Aorta (tissue), 5 donors: ENCODE data around the gene TMEM63A. TPM values are rescaled to one million over a fixed set of nuclear protein-coding genes. Genes with fewer than 3 reads are reported as not detected.
A peak's percentile ranks its signal among the peaks of the same experiment; 100 is the strongest.
"Not testable (repeated sequence)": the region's sequence is repeated elsewhere in the genome, so short reads cannot be mapped to it uniquely, and the experiment has no call there.

Source experiments
- ATAC-seq: fragments of 200-7000 bp; cut with Tn5 transposase; one replicate; pipeline ENCODE4 v1.9.1; 2022; ENCODE audit warnings: moderate library complexity; ENCODE audit not compliant: low FRiP score
- DNase-seq, 2 donors: peaks; one replicate each; pipeline ENCODE4 v3.0.0-alpha.2; 2020
- H3K27ac ChIP-seq, 2 donors: one replicate each; pipeline ENCODE4 v1.5.1; 2013; ENCODE audit warnings: low read length in 2 of 2, mild to moderate bottlenecking in 2 of 2, moderate library complexity in 2 of 2, control low read depth in 1 of 2, inconsistent platforms in 1 of 2, low read depth in 1 of 2
- H3K27me3 ChIP-seq, 2 donors: one replicate each; pipeline ENCODE4 v1.6.1; 2013; ENCODE audit warnings: control low read depth in 1 of 2, low read length in 1 of 2, mild to moderate bottlenecking in 1 of 2, moderate library complexity in 1 of 2; ENCODE audit not compliant: insufficient read depth in 2 of 2, control insufficient read depth in 1 of 2
- H3K36me3 ChIP-seq, 2 donors: one replicate each; pipeline ENCODE4 v1.6.1; 2013; ENCODE audit warnings: control low read depth in 1 of 2, low read length in 1 of 2, mild to moderate bottlenecking in 1 of 2; ENCODE audit not compliant: insufficient read depth in 2 of 2, control insufficient read depth in 1 of 2
- H3K4me1 ChIP-seq, 2 donors: one replicate each; pipeline ENCODE4 v1.6.1; 2013; ENCODE audit warnings: low read length in 2 of 2, control low read depth in 1 of 2, mild to moderate bottlenecking in 1 of 2, moderate library complexity in 1 of 2; ENCODE audit not compliant: insufficient read depth in 2 of 2, control insufficient read depth in 1 of 2
- H3K4me3 ChIP-seq, 2 donors: one replicate each; pipeline ENCODE4 v1.5.1; 2013; ENCODE audit warnings: low read length in 2 of 2, control low read depth in 1 of 2, mild to moderate bottlenecking in 1 of 2
- H3K9me3 ChIP-seq: one replicate; pipeline ENCODE4 v1.6.1; 2013; ENCODE audit warnings: mild to moderate bottlenecking, low read length; ENCODE audit not compliant: control insufficient read depth
- WGBS, 2 donors: extraction: QIAGEN DNeasy Blood & Tissue Kit; methylation state at CpG; one replicate each; pipeline ENCODE4 v1.1.7; 2013; 5-methylcytosine and 5-hydroxymethylcytosine counted together
- intact Hi-C, 2 donors: fragments of 100-400 bp; cut with DNase I; formaldehyde crosslinking; loops; one replicate each; pipeline versions ENCODE4 v1.14.2 to v1.15.0; 2022
- polyA plus RNA-seq, 2 donors: library from polyadenylated mRNA; stranded (reverse); fragments of 200-250 nt; gene quantifications; one replicate each; pipeline ENCODE4 v1.2.3, GENCODE V29; 2013
- total RNA-seq, 2 donors: library from RNA; stranded (reverse); fragmentation: NEBNext Ultra II Directional; extraction: Animal tissue kit (Norgen Biotek cat#: 25700); gene quantifications; one replicate each; pipeline ENCODE4 v1.2.1, GENCODE V29; 2021
- donor health status: healthy with polysubstance abuse.
- donor health status: Bipolar disorder and iron deficiency.
- donor health status: DM: no; HTN: no; CAD: no.
- donor health status: DM: no; HTN: no; CAD: no.
- donor health status: DM: yes; HTN: yes; CAD: no.

The TMEM63A gene
- total and polyA plus RNA-seq, 4 donors = 7.6 to 118 (median 81.4) TPM

- 78 to 83% methylated on average over 8 of the region's 8 CpGs for WGBS, 2 donors
- Histone ChIP-seq H3K9me3 (no peaks in the 10 kb centered on the region), H3K36me3 (no peaks in the 10 kb centered on the region), H3K27me3 (no peaks in the 10 kb centered on the region), H3K27ac (no peak overlapping the region), H3K4me3 (no peak overlapping the region), H3K4me1 (peaks cover 0 to 6% of the 10 kb centered on the region in 2 donors)
- intact Hi-C loops = no loop called here
- no peak for DNase-seq
- ATAC-seq = no peak
Observed at GRCh38 chr1:225812488-225813213, 69.5 kb downstream of the TMEM63A start.

- Histone ChIP-seq H3K9me3 (no peaks in the 10 kb centered on the region), H3K36me3 (no peaks in the 10 kb centered on the region), H3K4me3 (no peak overlapping the region), H3K27me3 (no peaks in the 10 kb centered on the region), H3K27ac (no peak overlapping the region), H3K4me1 (peaks cover 0 to 6% of the 10 kb centered on the region in 2 donors)
- intact Hi-C loops = no loop called here
- no peak for ATAC-seq
- DNase-seq = no peak
- WGBS, 2 donors = 83 to 84% methylated on average over 10 of the region's 10 CpGs
Observed at GRCh38 chr1:225811622-225812487, 70.3 kb downstream of the TMEM63A start.

GRCh38 chr1:225810579-225811538, 71.3 kb downstream of the TMEM63A start:
- H3K27me3 ChIP-seq, DNase-seq, H3K9me3 ChIP-seq, intact Hi-C loops, H3K4me1 ChIP-seq, H3K36me3 ChIP-seq: not testable (repeated sequence)
- ATAC-seq = peak; percentile 2
- 14 to 19% methylated on average over 28 to 29 of the region's 29 CpGs for WGBS, 2 donors
- Histone ChIP-seq H3K27ac (peak overlapping the region in 1 of 2 donors; percentile 30), H3K4me3 (peak overlapping the region; percentile 82)

- 1% methylated on average over 80 of the region's 80 CpGs for WGBS, 2 donors
- no peaks in the 10 kb centered on the region for H3K9me3 ChIP-seq
- peak within 1 kb of the TSS in 1 of 2 donors; percentile 30 for H3K27ac ChIP-seq
- peak within 1 kb of the TSS; percentile 82 for H3K4me3 ChIP-seq
- DNase-seq (peak; percentile 94 to 97), ATAC-seq (peak; percentile 91)
- H3K36me3 ChIP-seq = no peaks in the 10 kb centered on the region
- no peaks in the 10 kb centered on the region for H3K4me1 ChIP-seq
- no peaks in the 10 kb centered on the region for H3K27me3 ChIP-seq
- intact Hi-C loops = loop anchor here in 1 of 2 donors (5.0 to 10.0 kb wide), 2 partner anchors 32 to 185 kb away; partner anchors contain the start of gene SDE2
Observed at GRCh38 chr1:225809842-225810578, 72.2 kb downstream of the TMEM63A start, which contains the start of gene EPHX1. EPHX1 (plus strand) TSS chr1:225810124; CDS start chr1:225828730, 18,606 bp downstream.

- no peaks in the 10 kb centered on the region for H3K27me3 ChIP-seq
- H3K36me3 ChIP-seq = no peaks in the 10 kb centered on the region
- 93 to 94% methylated on average over 5 of the region's 5 CpGs for WGBS, 2 donors
- no peaks in the 10 kb centered on the region for H3K9me3 ChIP-seq
- no peak for DNase-seq
- H3K4me1 ChIP-seq = no peaks in the 10 kb centered on the region
- no peak overlapping the region for H3K27ac ChIP-seq
- no peak for ATAC-seq
- H3K4me3 ChIP-seq = no peak overlapping the region
- intact Hi-C loops = loop anchor here in 1 of 2 donors (5.0 to 10.0 kb wide), 2 partner anchors 34 to 187 kb away; partner anchors contain the start of gene SDE2
Observed at GRCh38 chr1:225808136-225808535, 74.0 kb downstream of the TMEM63A start.

- not testable (repeated sequence) for H3K4me1 ChIP-seq, H3K36me3 ChIP-seq, H3K4me3 ChIP-seq, DNase-seq, ATAC-seq, H3K27ac ChIP-seq, H3K27me3 ChIP-seq, H3K9me3 ChIP-seq
- intact Hi-C loops = loop anchor here in 1 of 2 donors (5.0 to 10.0 kb wide), 2 partner anchors 36 to 188 kb away; partner anchors contain the start of gene SDE2
- 91 to 92% methylated on average over 3 of the region's 3 CpGs for WGBS, 2 donors
Observed at GRCh38 chr1:225806736-225807135, 75.4 kb downstream of the TMEM63A start.

- Histone ChIP-seq H3K27ac (no peak overlapping the region), H3K27me3 (no peaks in the 10 kb centered on the region), H3K36me3 (no peaks in the 10 kb centered on the region), H3K9me3 (no peaks in the 10 kb centered on the region), H3K4me1 (no peaks in the 10 kb centered on the region), H3K4me3 (no peak overlapping the region)
- 93 to 94% methylated on average over 1 of the region's 1 CpG for WGBS, 2 donors
- intact Hi-C loops = loop anchor here in 1 of 2 donors (5.0 to 10.0 kb wide), 2 partner anchors 36 to 189 kb away; partner anchors contain the start of gene SDE2
- ATAC-seq = no peak
- DNase-seq = no peak
Observed at GRCh38 chr1:225806249-225806648, 75.9 kb downstream of the TMEM63A start.
